ENCODE data around the gene CDK2.
"Not testable (repeated sequence)": the region's sequence is repeated elsewhere in the genome, so short reads cannot be mapped to it uniquely, and the experiment has no call there.

The CDK2 gene

GRCh38 chr12:55972456-55972855 is 5.8 kb downstream of the CDK2 start:
- H3K4me3 ChIP-seq (ENCODE audit: low read depth, low read length), result peak overlapping the region; percentile 74
- no peak for DNase-seq (ENCODE audit: low read depth)
- no peak for TF ChIP-seq CTCF (IDR thresholded peaks at IDR 0.05; ENCODE audit: insufficient read depth, low read depth, low read length, missing control alignments)

GRCh38 chr12:55972911-55973598 is 6.4 kb downstream of the CDK2 start:
- peak overlapping the region; percentile 74 for H3K4me3 ChIP-seq (ENCODE audit: low read depth, low read length)
- no peak for TF ChIP-seq CTCF (IDR thresholded peaks at IDR 0.05; ENCODE audit: insufficient read depth, low read depth, low read length, missing control alignments)
- peak; percentile 44 for DNase-seq (ENCODE audit: low read depth)

- TF ChIP-seq CTCF (IDR thresholded peaks at IDR 0.05; ENCODE audit: insufficient read depth, low read depth, low read length, missing control alignments), result no peak
- peak within 1 kb of the TSS; percentile 88 for H3K4me3 ChIP-seq (ENCODE audit: low read depth, low read length)
- DNase-seq (ENCODE audit: low read depth), result peak; percentile 100
These were observed 7.1 kb downstream of the CDK2 start, which contains the start of gene RAB5B for GRCh38 chr12:55973599-55974307. RAB5B (plus strand) TSS chr12:55974078; CDS start chr12:55986961, 12,883 bp downstream.

GRCh38 chr12:55974308-55974730 is 7.7 kb downstream of the CDK2 start:
- H3K4me3 ChIP-seq (ENCODE audit: low read depth, low read length), result peak overlapping the region; percentile 88
- TF ChIP-seq CTCF (IDR thresholded peaks at IDR 0.05; ENCODE audit: insufficient read depth, low read depth, low read length, missing control alignments), result no peak
- DNase-seq (ENCODE audit: low read depth), result peak; percentile 59

- H3K4me3 ChIP-seq (ENCODE audit: low read depth, low read length), result no peak overlapping the region
- DNase-seq (ENCODE audit: low read depth), result no peak
- TF ChIP-seq CTCF (IDR thresholded peaks at IDR 0.05; ENCODE audit: insufficient read depth, low read depth, low read length, missing control alignments), result no peak
These were observed 11.8 kb downstream of the CDK2 start for GRCh38 chr12:55978393-55978792.

- no peak for TF ChIP-seq CTCF (IDR thresholded peaks at IDR 0.05; ENCODE audit: insufficient read depth, low read depth, low read length, missing control alignments)
- H3K4me3 ChIP-seq (ENCODE audit: low read depth, low read length), result no peak overlapping the region
- DNase-seq (ENCODE audit: low read depth), result no peak
These were observed 12.4 kb downstream of the CDK2 start for GRCh38 chr12:55979069-55979468.

- not testable (repeated sequence) for H3K4me3 ChIP-seq (ENCODE audit: low read depth, low read length); DNase-seq (ENCODE audit: low read depth)
These were observed 15.3 kb downstream of the CDK2 start for GRCh38 chr12:55981882-55982281.

Measured in GM12865 (cell line).